ENCODE data around the gene APBB2. TPM values are rescaled to one million over a fixed set of nuclear protein-coding genes. Genes with fewer than 3 reads are reported as not detected.

APBB2 gene
- total and polyA plus RNA-seq, 2 of the 4 experiments (the other 2 are of a cell fraction), result 47.9 to 75.5 TPM

DNA sequence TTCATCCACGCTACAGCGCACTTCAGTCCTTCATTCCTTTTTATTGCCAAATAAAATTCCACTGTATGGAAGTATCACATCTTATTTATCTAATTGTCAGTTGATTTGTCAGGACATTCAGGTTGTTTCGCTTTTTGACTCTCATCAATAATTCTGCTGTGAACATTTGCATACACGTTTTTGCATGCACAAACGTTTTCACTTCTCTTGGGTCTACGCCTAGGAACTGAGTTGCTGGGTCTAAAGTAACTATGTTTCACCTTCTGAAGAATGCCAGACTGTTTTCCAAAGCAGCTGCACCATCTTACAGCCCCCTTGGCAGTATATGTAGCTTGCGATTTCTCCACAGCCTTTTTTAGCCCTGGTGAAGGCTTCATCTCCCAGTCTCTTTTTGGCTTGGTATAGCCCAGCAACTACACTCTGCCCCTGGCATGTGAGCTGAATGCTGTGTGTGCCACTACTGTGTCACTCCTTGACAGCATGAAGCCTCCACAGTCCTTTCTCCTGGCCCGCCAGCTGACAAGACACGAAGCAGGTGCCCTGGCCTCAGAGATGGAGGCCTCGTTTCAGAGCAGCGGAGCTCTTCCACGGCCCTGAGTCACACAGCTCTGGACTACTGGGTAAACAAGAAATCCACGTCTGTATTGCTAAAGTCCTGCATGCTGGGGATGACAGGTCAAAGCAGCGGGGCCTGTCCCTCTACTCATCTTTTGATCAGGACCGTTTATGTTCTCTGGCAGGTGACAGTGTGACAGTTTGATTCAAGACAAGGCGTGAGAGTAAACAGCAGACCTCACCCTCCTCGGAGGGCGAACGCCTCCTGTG lies 389.1 kb downstream of the APBB2 start:
- BruUV-seq (replicated peaks), result no TSS peak
- intact Hi-C loops (cut with micrococcal nuclease) (no loop called here), dilution Hi-C loops (cut with HindIII; ENCODE audit: low sequenced_read_pairs, unreplicated experiment) (no loop called here), in situ Hi-C loops (cut with MboI; ENCODE audit: low sequenced_read_pairs) (no loop called here)
- Histone ChIP-seq H4K5ac (ENCODE audit: low read depth, low read length) (no peak overlapping the region), H3K9me1 (ENCODE audit: insufficient read depth, low read length) (peaks cover 10% of the 10 kb centered on the region; the same call in 1 of the 2 replicates), H4K20me1 (ENCODE audit: insufficient read depth, low read length) (no peaks in the 10 kb centered on the region), H3K23ac (ENCODE audit: low read depth, low read length) (no peak overlapping the region), H2AK5ac (ENCODE audit: low read depth, low read length) (no peak overlapping the region), H3K18ac (ENCODE audit: low read depth, low read length) (no peak overlapping the region), H3K4ac (ENCODE audit: low read depth, low read length) (no peak overlapping the region), H2AFZ (replicated peaks; ENCODE audit: low read length, poor library complexity) (no peak overlapping the region), H2BK20ac (ENCODE audit: low read depth, low read length) (no peak overlapping the region), H3K14ac (replicated peaks; ENCODE audit: low read depth, low read length) (no peak overlapping the region), H3K27me3 (ENCODE audit: control insufficient read depth, insufficient read depth, low read length) (no peaks in the 10 kb centered on the region), H3K56ac (ENCODE audit: extremely low read depth, insufficient read depth, low read length) (no peak overlapping the region), H2BK120ac (ENCODE audit: low read depth, low read length) (no peak overlapping the region), H3K4me3 (ENCODE audit: insufficient read depth, low read depth, low read length) (no peak overlapping the region), H3K36me3 (ENCODE audit: control insufficient read depth, insufficient read depth, low read length) (peaks cover 33% of the 10 kb centered on the region), H3K4me1 (ENCODE audit: control insufficient read depth, insufficient read depth, low read length) (no peaks in the 10 kb centered on the region), H4K8ac (ENCODE audit: low read depth in 2 of 2, low read length in 2 of 2) (no peak overlapping the region), H3K9me3 (ENCODE audit: control insufficient read depth, insufficient read depth, low read length) (no peaks in the 10 kb centered on the region), H3K27ac (ENCODE audit: insufficient read depth, low read length) (no peak overlapping the region), H3K9ac (ENCODE audit: low read depth, low read length) (no peak overlapping the region), H2BK5ac (ENCODE audit: low read depth, low read length, poor library complexity, severe bottlenecking) (no peak overlapping the region), H4K91ac (ENCODE audit: insufficient read depth, low read depth, low read length) (no peak overlapping the region), H2AK9ac (replicated peaks; ENCODE audit: low read depth, low read length, poor library complexity) (no peak overlapping the region), H2BK15ac (ENCODE audit: low read depth, low read length) (no peak overlapping the region), H3K4me2 (ENCODE audit: low read depth, low read length) (no peak overlapping the region), H3K79me1 (ENCODE audit: low read depth in 1 of 2, low read length in 2 of 2) (no peaks in the 10 kb centered on the region)
- POLR2A ChIA-PET (ENCODE audit: unreplicated experiment), result no interaction called here
- DNase-seq (no peak), ATAC-seq (ENCODE audit: low read depth) (no peak)
- CTCF ChIA-PET, result no interaction called here
- TF ChIP-seq MAFK (IDR thresholded peaks at IDR 0.05; ENCODE audit: low read depth, low read length) (no peak), RFX5 (IDR thresholded peaks at IDR 0.05; ENCODE audit: low read depth, low read length) (no peak), BHLHE40 (IDR thresholded peaks at IDR 0.05; ENCODE audit: low read depth, low read length) (no peak), MXI1 (IDR thresholded peaks at IDR 0.05; ENCODE audit: borderline replicate concordance, low read depth, low read length) (no peak), RAD21 (IDR thresholded peaks at IDR 0.05; ENCODE audit: low read length) (no peak), CEBPB (IDR thresholded peaks at IDR 0.05; ENCODE audit: low read depth, low read length) (no peak), FOS (IDR thresholded peaks at IDR 0.05; ENCODE audit: low read depth, low read length) (no peak)
- TF ChIP-seq, protein P1, sequence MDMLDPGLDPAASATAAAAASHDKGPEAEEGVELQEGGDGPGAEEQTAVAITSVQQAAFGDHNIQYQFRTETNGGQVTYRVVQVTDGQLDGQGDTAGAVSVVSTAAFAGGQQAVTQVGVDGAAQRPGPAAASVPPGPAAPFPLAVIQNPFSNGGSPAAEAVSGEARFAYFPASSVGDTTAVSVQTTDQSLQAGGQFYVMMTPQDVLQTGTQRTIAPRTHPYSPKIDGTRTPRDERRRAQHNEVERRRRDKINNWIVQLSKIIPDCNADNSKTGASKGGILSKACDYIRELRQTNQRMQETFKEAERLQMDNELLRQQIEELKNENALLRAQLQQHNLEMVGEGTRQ (IDR thresholded peaks at IDR 0.05; ENCODE audit: low read depth, low read length), result no peak
- TF ChIP-seq, protein P2, sequence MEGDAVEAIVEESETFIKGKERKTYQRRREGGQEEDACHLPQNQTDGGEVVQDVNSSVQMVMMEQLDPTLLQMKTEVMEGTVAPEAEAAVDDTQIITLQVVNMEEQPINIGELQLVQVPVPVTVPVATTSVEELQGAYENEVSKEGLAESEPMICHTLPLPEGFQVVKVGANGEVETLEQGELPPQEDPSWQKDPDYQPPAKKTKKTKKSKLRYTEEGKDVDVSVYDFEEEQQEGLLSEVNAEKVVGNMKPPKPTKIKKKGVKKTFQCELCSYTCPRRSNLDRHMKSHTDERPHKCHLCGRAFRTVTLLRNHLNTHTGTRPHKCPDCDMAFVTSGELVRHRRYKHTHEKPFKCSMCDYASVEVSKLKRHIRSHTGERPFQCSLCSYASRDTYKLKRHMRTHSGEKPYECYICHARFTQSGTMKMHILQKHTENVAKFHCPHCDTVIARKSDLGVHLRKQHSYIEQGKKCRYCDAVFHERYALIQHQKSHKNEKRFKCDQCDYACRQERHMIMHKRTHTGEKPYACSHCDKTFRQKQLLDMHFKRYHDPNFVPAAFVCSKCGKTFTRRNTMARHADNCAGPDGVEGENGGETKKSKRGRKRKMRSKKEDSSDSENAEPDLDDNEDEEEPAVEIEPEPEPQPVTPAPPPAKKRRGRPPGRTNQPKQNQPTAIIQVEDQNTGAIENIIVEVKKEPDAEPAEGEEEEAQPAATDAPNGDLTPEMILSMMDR (conservative IDR thresholded peaks at IDR 0.05; ENCODE audit: low read depth, low read length), result no peak
- TF ChIP-seq, protein P3, sequence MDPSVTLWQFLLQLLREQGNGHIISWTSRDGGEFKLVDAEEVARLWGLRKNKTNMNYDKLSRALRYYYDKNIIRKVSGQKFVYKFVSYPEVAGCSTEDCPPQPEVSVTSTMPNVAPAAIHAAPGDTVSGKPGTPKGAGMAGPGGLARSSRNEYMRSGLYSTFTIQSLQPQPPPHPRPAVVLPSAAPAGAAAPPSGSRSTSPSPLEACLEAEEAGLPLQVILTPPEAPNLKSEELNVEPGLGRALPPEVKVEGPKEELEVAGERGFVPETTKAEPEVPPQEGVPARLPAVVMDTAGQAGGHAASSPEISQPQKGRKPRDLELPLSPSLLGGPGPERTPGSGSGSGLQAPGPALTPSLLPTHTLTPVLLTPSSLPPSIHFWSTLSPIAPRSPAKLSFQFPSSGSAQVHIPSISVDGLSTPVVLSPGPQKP (IDR thresholded peaks at IDR 0.05; ENCODE audit: borderline replicate concordance, low read depth, low read length), result no peak
- 91% methylated on average over 5 of the region's 19 CpGs; no CpG with 5 or more reads in 1 of the 2 experiments for WGBS, 2 experiments (ENCODE audit: extremely low coverage in 2 of 2, insufficient read length in 1 of 2)

Data from IMR-90 (cell line).